Ovary (tissue), 3 donors: Measurements from ENCODE around the gene DKKL1.

ENCODE experiments used
- EP300 ChIP-seq: sonication (generic); formaldehyde crosslinking; IDR thresholded peaks from one replicate; pipeline ENCODE4 v1.6.1; 2017; ENCODE audit warnings: antibody characterized with exemption
- POLR2A ChIP-seq: fragments of 450-650 bp; IDR thresholded peaks from one replicate; pipeline ENCODE4 v1.6.1; 2017; ENCODE audit warnings: antibody characterized with exemption, mild to moderate bottlenecking, moderate library complexity
- TF ChIP-seq, protein P1 (sequence below), 3 donors: fragments of 450-650 bp in 2 of 3; fragments of 200-600 bp in 1 of 3; IDR thresholded peaks; one replicate each; pipeline versions ENCODE4 v1.5.1 to v1.8.0; 2016 to 2022; ENCODE audit warnings: antibody characterized with exemption in 3 of 3, mild to moderate bottlenecking in 1 of 3
- donor health status: DM: no; HTN: no; CAD: no.

DNA sequence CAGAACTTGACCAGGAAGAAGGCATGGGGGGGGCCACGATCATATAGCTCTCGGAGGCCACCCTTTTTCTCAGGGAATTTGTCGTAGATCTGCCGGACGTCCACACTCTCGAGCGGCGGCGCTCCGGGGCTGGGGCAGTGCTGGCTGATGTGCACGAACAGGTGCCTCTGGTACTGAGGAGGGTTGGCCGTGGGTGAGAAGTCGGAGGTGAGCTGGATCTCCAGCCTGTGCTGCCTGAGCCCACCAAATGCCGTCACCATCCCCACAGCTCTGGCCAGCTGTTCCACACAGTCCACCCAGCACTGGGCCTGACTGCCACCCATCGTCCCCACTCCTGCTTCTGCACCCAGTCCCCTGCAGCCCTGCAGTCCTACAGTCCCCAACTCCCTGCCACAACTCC lies 16.5 kb upstream of the DKKL1 start:
- TF ChIP-seq, protein P1, sequence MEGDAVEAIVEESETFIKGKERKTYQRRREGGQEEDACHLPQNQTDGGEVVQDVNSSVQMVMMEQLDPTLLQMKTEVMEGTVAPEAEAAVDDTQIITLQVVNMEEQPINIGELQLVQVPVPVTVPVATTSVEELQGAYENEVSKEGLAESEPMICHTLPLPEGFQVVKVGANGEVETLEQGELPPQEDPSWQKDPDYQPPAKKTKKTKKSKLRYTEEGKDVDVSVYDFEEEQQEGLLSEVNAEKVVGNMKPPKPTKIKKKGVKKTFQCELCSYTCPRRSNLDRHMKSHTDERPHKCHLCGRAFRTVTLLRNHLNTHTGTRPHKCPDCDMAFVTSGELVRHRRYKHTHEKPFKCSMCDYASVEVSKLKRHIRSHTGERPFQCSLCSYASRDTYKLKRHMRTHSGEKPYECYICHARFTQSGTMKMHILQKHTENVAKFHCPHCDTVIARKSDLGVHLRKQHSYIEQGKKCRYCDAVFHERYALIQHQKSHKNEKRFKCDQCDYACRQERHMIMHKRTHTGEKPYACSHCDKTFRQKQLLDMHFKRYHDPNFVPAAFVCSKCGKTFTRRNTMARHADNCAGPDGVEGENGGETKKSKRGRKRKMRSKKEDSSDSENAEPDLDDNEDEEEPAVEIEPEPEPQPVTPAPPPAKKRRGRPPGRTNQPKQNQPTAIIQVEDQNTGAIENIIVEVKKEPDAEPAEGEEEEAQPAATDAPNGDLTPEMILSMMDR (IDR thresholded peaks at IDR 0.05) = no peak
- no peak for TF ChIP-seq POLR2A
- TF ChIP-seq EP300 = no peak
